ENCODE results near the gene POP4. TPM values are rescaled to one million over a fixed set of nuclear protein-coding genes. Genes with fewer than 3 reads are reported as not detected.

The POP4 gene
- total and polyA plus RNA-seq, 9 of the 15 experiments (the other 6 are each of a cell fraction or from before 2014, with no cell fraction given), result 42.1 to 128 (median 99.0) TPM

DNA sequence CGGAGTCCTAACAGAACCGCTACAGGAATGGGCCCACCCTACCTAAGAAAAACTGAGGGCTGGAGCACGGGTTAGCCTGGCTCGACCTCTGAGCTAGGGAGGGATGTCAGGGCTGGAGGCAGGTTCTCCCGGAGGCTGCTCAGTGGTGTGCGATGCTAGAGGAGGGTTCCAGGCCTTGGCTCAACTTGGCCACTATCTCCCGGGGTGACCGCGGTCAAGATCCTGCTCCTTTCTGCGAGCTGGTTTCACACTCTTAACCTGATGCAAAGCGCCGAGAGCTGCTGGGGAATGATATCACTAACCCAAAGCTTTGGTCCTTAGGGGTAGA, 301 bp downstream of the POP4 start:
- BruUV-seq (replicated peaks), result TSS peak; percentile 69
- FAIRE-seq (no peak), DNase-seq (ENCODE audit: extremely low read depth in 1 of 4, low spot score in 3 of 4) (peak in 1 of 4 experiments; percentile 70), ATAC-seq (peak; percentile 47)
- H3K36me3 ChIP-seq (ENCODE audit: control insufficient read depth, insufficient read depth, low read length), result peaks cover 27% of the 10 kb centered on the region
- ChIA-PET POLR2A (interaction anchor here (0.6 to 1.8 kb wide), 14 partner anchors 8 to 1098 kb away, joined by 3 to 10 read pairs (median 4); partner anchors contain the start of gene C19orf12), CTCF (ENCODE audit: low intra/inter-chr PET ratio) (no interaction called here)
- peaks cover 25% of the 10 kb centered on the region for H3K79me2 ChIP-seq (ENCODE audit: control insufficient read depth, insufficient read depth, low read length)
- peak overlapping the region; percentile 100 for H3K4me2 ChIP-seq (ENCODE audit: insufficient read depth, low read length)
- under 1% methylated on average over 12 of the region's 12 CpGs for WGBS (ENCODE audit: insufficient coverage, low coverage, missing lambda C conversion rate)
- peak overlapping the region; percentile 94 for H3K27ac ChIP-seq (ENCODE audit: extremely low read depth, low read depth, low read length)
- intact Hi-C loops (cut with micrococcal nuclease), result no loop called here
- no peaks in the 10 kb centered on the region for H3K9me3 ChIP-seq (replicated peaks; ENCODE audit: control insufficient read depth, insufficient read depth, low read depth, low read length)
- in situ Hi-C loops (cut with MboI), result loop anchor here (5.0 kb wide), 1 partner anchor 86 kb away; no protein-coding TSS in a partner anchor
- peaks cover 4% of the 10 kb centered on the region for H3K9me1 ChIP-seq (ENCODE audit: control insufficient read depth, insufficient read depth, low read length)
- H2AFZ ChIP-seq (ENCODE audit: low read depth, low read length), result peak overlapping the region; percentile 99
- H4K20me1 ChIP-seq (replicated peaks; ENCODE audit: control insufficient read depth, insufficient read depth, low read length), result 0 out of 2 replicates have a peak, but pooled peaks cover 3% of the 10 kb centered on the region
- H3K27me3 ChIP-seq (ENCODE audit: control insufficient read depth in 2 of 2, insufficient read depth in 2 of 2, low read length in 2 of 2), result no peaks in the 10 kb centered on the region
- H3K4me3 ChIP-seq, result peak overlapping the region; percentile 92
- peak overlapping the region; percentile 98 to 99 for H3K9ac ChIP-seq (ENCODE audit: insufficient read depth in 1 of 2, low read depth in 2 of 2, low read length in 2 of 2)
- peaks cover 3 to 10% of the 10 kb centered on the region in 2 experiments; a peak in 3 of 5 replicates for H3K4me1 ChIP-seq (replicated peaks in 1 of 2; ENCODE audit: control insufficient read depth in 2 of 2, insufficient read depth in 2 of 2, low read length in 2 of 2)
- TF ChIP-seq, protein P1, sequence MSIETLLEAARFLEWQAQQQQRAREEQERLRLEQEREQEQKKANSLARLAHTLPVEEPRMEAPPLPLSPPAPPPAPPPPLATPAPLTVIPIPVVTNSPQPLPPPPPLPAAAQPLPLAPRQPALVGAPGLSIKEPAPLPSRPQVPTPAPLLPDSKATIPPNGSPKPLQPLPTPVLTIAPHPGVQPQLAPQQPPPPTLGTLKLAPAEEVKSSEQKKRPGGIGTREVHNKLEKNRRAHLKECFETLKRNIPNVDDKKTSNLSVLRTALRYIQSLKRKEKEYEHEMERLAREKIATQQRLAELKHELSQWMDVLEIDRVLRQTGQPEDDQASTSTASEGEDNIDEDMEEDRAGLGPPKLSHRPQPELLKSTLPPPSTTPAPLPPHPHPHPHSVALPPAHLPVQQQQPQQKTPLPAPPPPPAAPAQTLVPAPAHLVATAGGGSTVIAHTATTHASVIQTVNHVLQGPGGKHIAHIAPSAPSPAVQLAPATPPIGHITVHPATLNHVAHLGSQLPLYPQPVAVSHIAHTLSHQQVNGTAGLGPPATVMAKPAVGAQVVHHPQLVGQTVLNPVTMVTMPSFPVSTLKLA (conservative IDR thresholded peaks at IDR 0.05), result peak in 1 of 2 experiments; percentile 3; a peak in 1 of 4 replicates
- TF ChIP-seq RBBP5 (IDR thresholded peaks at IDR 0.05; ENCODE audit: borderline replicate concordance, insufficient read depth, low read length, poor library complexity, severe bottlenecking), result peak; percentile 23
- TF ChIP-seq NR2C2 (CRISPR knock-in tag; IDR thresholded peaks at IDR 0.05), result no peak
- peak; percentile 88 for TF ChIP-seq NR2C2 (tag; IDR thresholded peaks at IDR 0.05)
- TF ChIP-seq MAFF (IDR thresholded peaks at IDR 0.05; ENCODE audit: low read length), result no peak
- TF ChIP-seq, protein P2, sequence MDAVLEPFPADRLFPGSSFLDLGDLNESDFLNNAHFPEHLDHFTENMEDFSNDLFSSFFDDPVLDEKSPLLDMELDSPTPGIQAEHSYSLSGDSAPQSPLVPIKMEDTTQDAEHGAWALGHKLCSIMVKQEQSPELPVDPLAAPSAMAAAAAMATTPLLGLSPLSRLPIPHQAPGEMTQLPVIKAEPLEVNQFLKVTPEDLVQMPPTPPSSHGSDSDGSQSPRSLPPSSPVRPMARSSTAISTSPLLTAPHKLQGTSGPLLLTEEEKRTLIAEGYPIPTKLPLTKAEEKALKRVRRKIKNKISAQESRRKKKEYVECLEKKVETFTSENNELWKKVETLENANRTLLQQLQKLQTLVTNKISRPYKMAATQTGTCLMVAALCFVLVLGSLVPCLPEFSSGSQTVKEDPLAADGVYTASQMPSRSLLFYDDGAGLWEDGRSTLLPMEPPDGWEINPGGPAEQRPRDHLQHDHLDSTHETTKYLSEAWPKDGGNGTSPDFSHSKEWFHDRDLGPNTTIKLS (IDR thresholded peaks at IDR 0.05; ENCODE audit: borderline replicate concordance, low read depth), result no peak
- peak; percentile 77 for TF ChIP-seq GABPA (tag; conservative IDR thresholded peaks at IDR 0.05; ENCODE audit: low read depth)
- 0 out of 2 replicates have a peak, but pooled peaks have one; percentile 21 for TF ChIP-seq GTF2F1 (IDR thresholded peaks at IDR 0.05; ENCODE audit: low read depth, low read length)
- 0 out of 2 replicates have a peak, but pooled peaks have one; percentile 6 for TF ChIP-seq FOXJ2 (tag; IDR thresholded peaks at IDR 0.05)
- TF ChIP-seq ZNF197 (CRISPR knock-in tag; IDR thresholded peaks at IDR 0.05; ENCODE audit: low read depth), result no peak
- TF ChIP-seq SMAD2 (IDR thresholded peaks at IDR 0.05; ENCODE audit: low read depth, low read length), result no peak
- 0 out of 2 replicates have a peak, but pooled peaks have one; percentile 69 for TF ChIP-seq ZNF12 (CRISPR knock-in tag; IDR thresholded peaks at IDR 0.05)
- TF ChIP-seq ZNF57 (CRISPR knock-in tag; IDR thresholded peaks at IDR 0.05), result no peak
- TF ChIP-seq, protein P3, sequence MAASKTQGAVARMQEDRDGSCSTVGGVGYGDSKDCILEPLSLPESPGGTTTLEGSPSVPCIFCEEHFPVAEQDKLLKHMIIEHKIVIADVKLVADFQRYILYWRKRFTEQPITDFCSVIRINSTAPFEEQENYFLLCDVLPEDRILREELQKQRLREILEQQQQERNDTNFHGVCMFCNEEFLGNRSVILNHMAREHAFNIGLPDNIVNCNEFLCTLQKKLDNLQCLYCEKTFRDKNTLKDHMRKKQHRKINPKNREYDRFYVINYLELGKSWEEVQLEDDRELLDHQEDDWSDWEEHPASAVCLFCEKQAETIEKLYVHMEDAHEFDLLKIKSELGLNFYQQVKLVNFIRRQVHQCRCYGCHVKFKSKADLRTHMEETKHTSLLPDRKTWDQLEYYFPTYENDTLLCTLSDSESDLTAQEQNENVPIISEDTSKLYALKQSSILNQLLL (CRISPR knock-in tag; IDR thresholded peaks at IDR 0.05; ENCODE audit: borderline replicate concordance), result no peak
- no peak for TF ChIP-seq ZNF274 (IDR thresholded peaks at IDR 0.05; ENCODE audit: borderline replicate concordance, low read depth, low read length)
- TF ChIP-seq CREB1 (IDR thresholded peaks at IDR 0.05), result no peak
- peak; percentile 0; the same call in 1 of the 2 replicates for TF ChIP-seq CREB1 (CRISPR knock-in tag; IDR thresholded peaks at IDR 0.05)

All from K562 (cell line).